ENCODE results near the gene ANKRD9. TPM values are rescaled to one million over a fixed set of nuclear protein-coding genes. Genes with fewer than 3 reads are reported as not detected.
A peak's percentile ranks its signal among the peaks of the same experiment; 100 is the strongest.

ANKRD9 gene
- total RNA-seq, 1 experiment from 2014 or later, result 29.8 TPM

- Histone ChIP-seq H2AFZ (ENCODE audit: low read length) (no peak overlapping the region), H2BK15ac (ENCODE audit: low read depth, low read length) (no peak overlapping the region), H3K27ac (ENCODE audit: insufficient read length, low read depth, low read length) (no peak overlapping the region), H3K14ac (ENCODE audit: insufficient read depth, low read length) (no peak overlapping the region), H3K4me2 (ENCODE audit: insufficient read depth, insufficient read length, low read length) (no peak overlapping the region), H3K79me2 (ENCODE audit: insufficient read depth, low read length) (no peaks in the 10 kb centered on the region), H3K27me3 (ENCODE audit: insufficient read depth, low read length) (no peaks in the 10 kb centered on the region), H3T11ph (ENCODE audit: low read length) (no peak overlapping the region), H3K4me1 (ENCODE audit: insufficient read depth, low read length) (no peaks in the 10 kb centered on the region), H4K5ac (ENCODE audit: insufficient read length, low read depth, low read length) (no peak overlapping the region), H4K91ac (ENCODE audit: insufficient read length, low read depth, low read length) (no peak overlapping the region), H3K4ac (ENCODE audit: low read depth, low read length) (no peak overlapping the region), H4K8ac (replicated peaks; ENCODE audit: insufficient read length, low read depth, low read length) (no peak overlapping the region), H4K20me1 (ENCODE audit: control insufficient read depth, insufficient read depth, insufficient read length) (no peaks in the 10 kb centered on the region), H3K56ac (ENCODE audit: insufficient read length, low read depth, low read length) (no peak overlapping the region), H2BK12ac (ENCODE audit: insufficient read length, low read depth, low read length) (no peak overlapping the region), H2BK20ac (ENCODE audit: low read depth, low read length, poor library complexity, severe bottlenecking) (no peak overlapping the region), H2BK120ac (ENCODE audit: low read depth, low read length, poor library complexity, severe bottlenecking) (no peak overlapping the region), H2BK5ac (ENCODE audit: insufficient read length, low read length) (no peak overlapping the region), H3K23ac (ENCODE audit: insufficient read length, low read depth, low read length) (no peak overlapping the region), H3K18ac (ENCODE audit: insufficient read length, low read depth, low read length) (no peak overlapping the region), H3K9ac (ENCODE audit: extremely low read depth, insufficient read length, low read length) (no peak overlapping the region), H3K79me1 (ENCODE audit: insufficient read depth, low read depth, low read length, poor library complexity, severe bottlenecking) (no peaks in the 10 kb centered on the region), H2AK5ac (ENCODE audit: insufficient read length, low read length) (no peak overlapping the region), H3K9me3 (ENCODE audit: control insufficient read depth, low read depth, low read length) (no peaks in the 10 kb centered on the region), H3K23me2 (ENCODE audit: insufficient read length, low read depth, low read length, poor library complexity, severe bottlenecking) (no peaks in the 10 kb centered on the region)
- DNase-seq, result no peak
- no CpG with 5 or more reads among the region's 2 CpGs for WGBS (ENCODE audit: extremely low coverage, insufficient read length, low lambda C conversion rate)
- Mint-ChIP-seq H3K9me3 (no peaks in the 10 kb centered on the region), H3K27ac (peak overlapping the region in 1 of 3 experiments; percentile 16; a peak in 1 of 7 replicates), H3K4me3 (no peak overlapping the region), H3K36me3 (ENCODE audit: insufficient read depth in 1 of 3, low read depth in 3 of 3) (peaks cover 0 to 2% (median 0%) of the 10 kb centered on the region in 3 experiments; a peak in 3 of 7 replicates), H3K4me1 (no peaks in the 10 kb centered on the region), H3K27me3 (ENCODE audit: low read depth) (no peaks in the 10 kb centered on the region)
- no peak for TF ChIP-seq CTCF (conservative IDR thresholded peaks at IDR 0.05)
Measured at GRCh38 chr14:102473559-102473958, 36.0 kb downstream of the ANKRD9 start.

All from H9 (cell line).